HUES64 (cell line): ENCODE data around the gene COL13A1.

Source experiments
- H3K27ac ChIP-seq: 2 replicates; pipeline ENCODE4 v1.7.0; 2013; ENCODE audit warnings: low read depth, low read length, inconsistent platforms
- H3K27me3 ChIP-seq: 2 replicates; pipeline ENCODE4 v1.6.1; 2013; ENCODE audit warnings: mild to moderate bottlenecking, low read length; ENCODE audit not compliant: insufficient read depth
- H3K36me3 ChIP-seq: 2 replicates; pipeline ENCODE4 v1.6.1; 2013; ENCODE audit warnings: mild to moderate bottlenecking, low read length; ENCODE audit not compliant: insufficient read depth
- H3K4me1 ChIP-seq: 2 replicates; pipeline ENCODE4 v1.6.1; 2013; ENCODE audit warnings: mild to moderate bottlenecking, low read length, moderate library complexity; ENCODE audit not compliant: insufficient read depth
- H3K4me3 ChIP-seq: 2 replicates; pipeline ENCODE4 v1.5.1; 2013; ENCODE audit warnings: mild to moderate bottlenecking, low read length, moderate library complexity
- H3K9ac ChIP-seq: 2 replicates; pipeline ENCODE4 v1.6.1; 2013; ENCODE audit warnings: mild to moderate bottlenecking, low read depth, low read length
- H3K9me3 ChIP-seq: 2 replicates; pipeline ENCODE4 v1.6.1; 2013; ENCODE audit warnings: low read depth, low read length; ENCODE audit not compliant: insufficient read depth
- WGBS: fragments of 150-250, 120-280 bp; methylation state at CpG from one replicate; pipeline ENCODE4 v1.1.7; 2013; ENCODE audit warnings: missing lambda C conversion rate; 5-methylcytosine and 5-hydroxymethylcytosine counted together

The COL13A1 gene

GRCh38 chr10:69961881-69962745 lies 160.4 kb downstream of the COL13A1 start:
- Histone ChIP-seq H3K9me3 (no peaks in the 10 kb centered on the region), H3K9ac (no peak overlapping the region), H3K36me3 (no peaks in the 10 kb centered on the region), H3K4me1 (no peaks in the 10 kb centered on the region), H3K4me3 (no peak overlapping the region), H3K27ac (no peak overlapping the region), H3K27me3 (no peaks in the 10 kb centered on the region)
- WGBS = 89% methylated on average over 15 of the region's 17 CpGs

GRCh38 chr10:69962746-69963135 lies 161.0 kb downstream of the COL13A1 start:
- H3K4me3 ChIP-seq = no peak overlapping the region
- no peaks in the 10 kb centered on the region for H3K27me3 ChIP-seq
- no peak overlapping the region for H3K27ac ChIP-seq
- WGBS = 78% methylated on average over 3 of the region's 3 CpGs
- H3K9ac ChIP-seq = no peak overlapping the region
- no peaks in the 10 kb centered on the region for H3K4me1 ChIP-seq
- H3K36me3 ChIP-seq = no peaks in the 10 kb centered on the region
- H3K9me3 ChIP-seq = no peaks in the 10 kb centered on the region

GRCh38 chr10:69963178-69963834 lies 161.6 kb downstream of the COL13A1 start:
- no peaks in the 10 kb centered on the region for H3K27me3 ChIP-seq
- no peak overlapping the region for H3K27ac ChIP-seq
- H3K4me1 ChIP-seq = no peaks in the 10 kb centered on the region
- H3K4me3 ChIP-seq = no peak overlapping the region
- no peaks in the 10 kb centered on the region for H3K36me3 ChIP-seq
- WGBS = 67% methylated on average over 7 of the region's 7 CpGs
- no peaks in the 10 kb centered on the region for H3K9me3 ChIP-seq
- H3K9ac ChIP-seq = no peak overlapping the region

GRCh38 chr10:69963835-69964710 lies 162.4 kb downstream of the COL13A1 start:
- no peak overlapping the region for H3K27ac ChIP-seq
- H3K4me1 ChIP-seq = no peaks in the 10 kb centered on the region
- H3K36me3 ChIP-seq = no peaks in the 10 kb centered on the region
- no peaks in the 10 kb centered on the region for H3K9me3 ChIP-seq
- WGBS = 94% methylated on average over 13 of the region's 13 CpGs
- no peaks in the 10 kb centered on the region for H3K27me3 ChIP-seq
- H3K4me3 ChIP-seq = no peak overlapping the region
- no peak overlapping the region for H3K9ac ChIP-seq

GRCh38 chr10:69965086-69965485 lies 163.4 kb downstream of the COL13A1 start:
- H3K27me3 ChIP-seq = no peaks in the 10 kb centered on the region
- H3K9ac ChIP-seq = no peak overlapping the region
- H3K27ac ChIP-seq = no peak overlapping the region
- no peaks in the 10 kb centered on the region for H3K4me1 ChIP-seq
- no peak overlapping the region for H3K4me3 ChIP-seq
- H3K36me3 ChIP-seq = no peaks in the 10 kb centered on the region
- WGBS = 76% methylated on average over 3 of the region's 3 CpGs
- no peaks in the 10 kb centered on the region for H3K9me3 ChIP-seq

GRCh38 chr10:69965919-69966662 lies 164.4 kb downstream of the COL13A1 start:
- no peak overlapping the region for H3K9ac ChIP-seq
- H3K27me3 ChIP-seq = no peaks in the 10 kb centered on the region
- H3K4me3 ChIP-seq = no peak overlapping the region
- H3K9me3 ChIP-seq = no peaks in the 10 kb centered on the region
- WGBS = 91% methylated on average over 14 of the region's 14 CpGs
- H3K4me1 ChIP-seq = no peaks in the 10 kb centered on the region
- H3K27ac ChIP-seq = no peak overlapping the region
- H3K36me3 ChIP-seq = no peaks in the 10 kb centered on the region

- WGBS = 64% methylated on average over 3 of the region's 3 CpGs
- Histone ChIP-seq H3K27ac (no peak overlapping the region), H3K36me3 (no peaks in the 10 kb centered on the region), H3K4me1 (0 out of 2 replicates have a peak, but pooled peaks cover 5% of the 10 kb centered on the region), H3K27me3 (no peaks in the 10 kb centered on the region), H3K9ac (no peak overlapping the region), H3K4me3 (no peak overlapping the region), H3K9me3 (no peaks in the 10 kb centered on the region)
Observed at GRCh38 chr10:69968830-69969229, 167.1 kb downstream of the COL13A1 start.

- H3K4me1 ChIP-seq = 0 out of 2 replicates have a peak, but pooled peaks cover 5% of the 10 kb centered on the region
- WGBS = 97% methylated on average over 3 of the region's 3 CpGs
- H3K4me3 ChIP-seq = no peak overlapping the region
- no peaks in the 10 kb centered on the region for H3K9me3 ChIP-seq
- no peak overlapping the region for H3K27ac ChIP-seq
- no peak overlapping the region for H3K9ac ChIP-seq
- H3K27me3 ChIP-seq = no peaks in the 10 kb centered on the region
- no peaks in the 10 kb centered on the region for H3K36me3 ChIP-seq
Observed at GRCh38 chr10:69969977-69970376, 168.3 kb downstream of the COL13A1 start.

- no peak overlapping the region for H3K27ac ChIP-seq
- H3K27me3 ChIP-seq = no peaks in the 10 kb centered on the region
Observed at GRCh38 chr10:69972981-69973397, 171.3 kb downstream of the COL13A1 start.

GRCh38 chr10:69973678-69974077 lies 172.0 kb downstream of the COL13A1 start:
- Histone ChIP-seq H3K27me3 (no peaks in the 10 kb centered on the region), H3K9me3 (no peaks in the 10 kb centered on the region)

More at GRCh38 chr10:69972981-69973397, 171.3 kb downstream of the COL13A1 start:
- Histone ChIP-seq H3K4me1 (0 out of 2 replicates have a peak, but pooled peaks cover 5% of the 10 kb centered on the region), H3K9ac (no peak overlapping the region), H3K4me3 (no peak overlapping the region), H3K9me3 (no peaks in the 10 kb centered on the region), H3K36me3 (no peaks in the 10 kb centered on the region)
- WGBS = 88% methylated on average over 3 of the region's 3 CpGs

More at GRCh38 chr10:69973678-69974077, 172.0 kb downstream of the COL13A1 start:
- Histone ChIP-seq H3K27ac (no peak overlapping the region), H3K4me1 (0 out of 2 replicates have a peak, but pooled peaks cover 5% of the 10 kb centered on the region), H3K36me3 (no peaks in the 10 kb centered on the region), H3K4me3 (no peak overlapping the region), H3K9ac (no peak overlapping the region)
